GM18870 (cell line): ENCODE results near the gene PARD3.
"Not testable (repeated sequence)": the region's sequence is repeated elsewhere in the genome, so short reads cannot be mapped to it uniquely, and the experiment has no call there.

Experiments
- ATAC-seq: cut with Tn5 transposase; IDR thresholded peaks from one replicate; pipeline ENCODE4 v1.9.1; 2021; ENCODE audit warnings: moderate library complexity; ENCODE audit not compliant: unreplicated experiment

Gene PARD3

GRCh38 chr10:34067741-34068140 lies 747.4 kb downstream of the PARD3 start:
- ATAC-seq = not testable (repeated sequence)

- no peak for ATAC-seq
These were observed 751.5 kb downstream of the PARD3 start for GRCh38 chr10:34063592-34063991.

GRCh38 chr10:34061841-34062240 lies 753.3 kb downstream of the PARD3 start:
- ATAC-seq = no peak
